ENCODE data around the gene PLSCR3. TPM values are rescaled to one million over a fixed set of nuclear protein-coding genes. Genes with fewer than 3 reads are reported as not detected.

PLSCR3 gene
- 25.5 TPM for polyA plus RNA-seq (2012; ENCODE audit: insufficient read depth, insufficient read length)

DNA sequence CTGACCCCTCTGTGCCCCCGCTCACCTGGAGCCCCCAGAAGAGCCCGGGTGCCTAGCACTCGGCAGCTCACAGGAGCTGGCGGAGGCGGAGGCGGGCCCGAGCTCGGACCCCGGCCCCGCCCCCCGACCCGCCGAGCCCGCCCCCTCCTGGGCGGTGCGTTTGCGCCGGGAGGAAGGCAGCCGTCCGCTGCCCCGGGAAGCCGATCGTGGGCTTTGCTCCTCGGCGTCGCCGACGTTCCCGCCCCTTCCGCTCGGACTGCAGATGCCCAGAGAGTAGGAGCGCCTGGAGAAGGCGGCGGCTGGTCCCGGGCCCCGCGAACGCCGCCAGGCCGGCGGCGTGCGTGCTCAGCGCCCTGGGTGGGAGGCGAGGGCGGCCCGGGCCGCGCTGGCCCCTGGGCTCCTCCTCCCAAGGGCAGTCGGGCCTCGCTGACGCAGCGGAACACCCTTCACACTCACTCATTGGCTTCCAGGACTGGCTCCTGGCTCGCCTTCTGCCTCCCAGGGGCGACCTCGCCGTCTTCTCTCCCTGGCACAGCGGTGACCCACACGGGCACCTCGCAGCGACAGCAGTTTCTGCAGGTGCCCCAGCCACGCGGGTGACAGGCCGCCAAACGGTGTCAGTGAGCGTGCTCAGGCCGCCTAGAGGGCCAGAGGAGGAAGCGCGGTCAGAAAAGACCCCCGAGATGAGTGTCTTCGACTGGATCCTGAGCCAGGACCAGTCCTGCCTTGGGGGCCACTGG, at the start of gene PLSCR3:
Gene PLSCR3 (minus strand): TSS at position 74 of the 740 bp plus-strand sequence. CDS start 415 bp downstream, outside the sequence.
- H3K4me3 ChIP-seq (ENCODE audit: low read length): peak within 1 kb of the TSS; percentile 60
- peak; percentile 30 for DNase-seq (ENCODE audit: low read depth, low spot score)

DNA sequence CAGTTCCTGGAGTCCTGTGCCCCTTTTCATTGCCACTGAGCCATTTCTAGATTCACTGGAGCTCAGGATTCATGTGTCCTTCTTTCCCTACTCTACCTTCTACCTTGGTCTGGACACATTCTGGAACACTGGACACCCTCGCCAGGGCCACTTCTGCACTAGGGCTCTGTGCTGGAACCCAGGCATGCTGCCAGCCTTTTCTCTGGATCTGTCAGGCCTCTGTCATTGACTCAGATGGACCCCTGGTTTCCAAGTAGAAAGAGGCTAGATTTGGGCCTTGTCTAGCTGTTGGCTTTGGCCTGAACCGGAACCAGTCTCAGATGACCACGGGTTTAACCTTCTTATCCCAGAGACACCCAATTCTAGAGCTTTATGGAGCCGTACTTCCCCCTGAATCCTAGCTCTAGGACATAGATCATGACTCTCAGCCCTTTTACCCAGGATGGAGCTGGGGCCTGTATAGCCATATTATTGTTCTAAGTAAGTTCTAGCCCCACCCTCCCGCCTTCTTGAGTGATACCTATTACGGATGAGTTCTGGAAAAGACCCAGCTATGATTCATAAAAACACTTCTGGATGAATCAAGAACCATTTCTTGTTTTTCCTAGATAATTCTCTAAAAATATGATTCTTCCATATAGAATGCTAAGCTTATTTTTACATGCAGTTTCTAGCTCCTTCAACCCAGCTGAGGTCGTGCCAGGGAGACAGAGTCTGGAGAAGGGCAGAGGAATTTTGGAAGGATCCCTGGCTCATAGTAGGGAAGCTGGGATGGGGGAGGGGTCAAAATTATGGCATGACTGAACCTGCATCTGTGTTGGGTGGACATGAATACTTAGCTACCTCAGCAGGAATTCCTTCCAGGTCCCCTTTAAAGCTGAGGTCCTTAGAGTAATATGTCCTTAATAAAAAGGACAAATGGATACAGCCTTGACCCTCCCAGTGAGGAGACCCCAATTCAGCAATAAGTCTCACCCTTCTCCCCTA, 49.5 kb upstream of the PLSCR3 start:
- DNase-seq (ENCODE audit: low read depth, low spot score): no peak

DNA sequence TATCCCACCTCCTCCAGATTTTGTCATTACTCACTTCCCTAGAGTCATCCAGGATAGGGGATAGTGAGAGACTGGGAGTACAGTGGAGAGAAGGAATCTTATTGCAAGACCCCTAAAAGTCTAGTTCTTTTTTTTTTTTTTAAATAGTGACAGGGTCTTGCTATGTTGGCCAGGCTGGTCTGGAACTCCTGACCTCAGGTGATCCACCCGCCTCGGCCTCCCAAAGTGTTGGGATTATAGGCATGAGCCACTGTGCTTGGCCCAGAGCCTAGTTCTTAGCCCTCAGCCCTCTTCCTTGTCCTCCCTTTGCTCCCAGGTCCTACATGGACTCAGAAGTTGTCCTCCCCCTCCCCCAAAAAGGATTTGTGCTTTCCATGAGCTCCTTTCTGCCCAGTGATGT, 47.8 kb upstream of the PLSCR3 start:
- no peak overlapping the region for H3K4me3 ChIP-seq (ENCODE audit: low read length)
- no peak for DNase-seq (ENCODE audit: low read depth, low spot score)

More for the DNA sequence above, 49.5 kb upstream of the PLSCR3 start:
- H3K4me3 ChIP-seq (ENCODE audit: low read length): no peak overlapping the region

DNA sequence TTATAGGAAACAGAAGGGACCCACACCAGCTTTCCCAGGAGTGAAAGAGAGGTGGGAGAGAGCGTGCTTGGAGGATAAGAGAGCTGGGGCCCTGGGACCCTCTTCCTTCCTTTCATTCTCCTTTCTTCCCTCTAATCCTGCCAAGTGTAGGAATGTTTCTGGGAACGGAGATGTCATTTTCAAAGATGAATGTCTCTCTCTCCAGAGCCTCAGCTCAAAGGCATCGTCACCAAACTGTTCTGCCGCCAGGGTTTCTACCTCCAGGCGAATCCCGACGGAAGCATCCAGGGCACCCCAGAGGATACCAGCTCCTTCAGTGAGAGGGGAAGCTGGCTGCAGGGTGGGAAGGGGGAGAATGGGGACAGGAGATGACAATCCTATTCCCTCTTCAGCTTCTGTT, 46.9 kb upstream of the PLSCR3 start:
- H3K4me3 ChIP-seq (ENCODE audit: low read length): no peak overlapping the region
- DNase-seq (ENCODE audit: low read depth, low spot score): no peak

DNA sequence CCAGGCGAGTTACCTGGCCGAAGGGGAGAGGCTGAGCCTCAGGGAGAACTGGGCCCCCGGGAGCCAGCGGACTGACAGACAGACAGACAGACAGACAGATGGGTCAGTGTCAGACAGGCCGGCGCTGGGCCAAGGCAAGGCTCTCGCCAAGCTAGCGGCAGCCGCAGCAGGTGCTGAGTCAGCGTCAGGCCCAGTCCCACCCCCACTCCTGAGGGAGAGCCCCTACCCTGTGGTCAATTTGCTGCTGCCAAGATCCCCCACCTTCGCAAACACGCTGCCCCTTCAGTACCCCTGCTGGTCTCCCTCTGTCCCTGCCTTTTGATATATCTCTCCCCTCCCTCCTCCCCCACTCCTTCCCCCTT, 46.5 kb upstream of the PLSCR3 start:
- no peak overlapping the region for H3K4me3 ChIP-seq (ENCODE audit: low read length)
- no peak for DNase-seq (ENCODE audit: low read depth, low spot score)

DNA sequence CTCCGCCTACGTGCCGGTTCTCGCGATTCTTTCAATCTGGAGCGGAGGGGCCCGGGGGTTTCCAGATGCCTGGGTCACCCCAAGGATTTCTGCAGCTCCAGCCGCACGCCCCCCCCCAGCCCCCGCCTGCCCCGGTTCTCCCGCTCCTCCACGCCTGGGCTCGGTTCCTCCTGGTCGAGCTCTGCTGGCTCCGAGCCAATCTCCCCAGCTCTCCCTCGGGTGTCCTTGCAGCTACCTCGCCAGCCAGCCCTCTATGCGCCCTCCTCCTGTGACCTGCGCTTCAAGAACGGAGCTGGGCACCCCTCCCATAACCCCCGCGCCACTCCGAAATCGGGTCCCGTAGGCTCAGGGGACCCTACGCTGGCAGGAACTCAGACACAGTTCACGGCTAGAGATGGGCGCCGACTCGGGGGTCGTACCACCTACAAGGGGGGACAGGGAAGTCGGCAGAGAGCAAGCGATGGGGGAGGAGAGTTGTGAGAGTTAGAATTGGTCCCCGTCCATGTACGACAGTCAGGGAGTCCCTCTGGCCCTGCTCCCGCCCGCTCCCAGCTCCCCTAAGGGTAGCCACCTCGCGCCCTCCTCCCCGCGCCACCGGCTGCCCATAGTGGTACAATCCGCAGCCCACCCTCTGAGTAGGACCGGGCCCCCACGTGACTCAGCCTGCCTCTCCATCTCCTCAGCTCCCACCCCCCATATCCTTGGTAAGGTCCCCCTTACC, 45.9 kb upstream of the PLSCR3 start:
- H3K4me3 ChIP-seq (ENCODE audit: low read length): no peak overlapping the region
- no peak for DNase-seq (ENCODE audit: low read depth, low spot score)

DNA sequence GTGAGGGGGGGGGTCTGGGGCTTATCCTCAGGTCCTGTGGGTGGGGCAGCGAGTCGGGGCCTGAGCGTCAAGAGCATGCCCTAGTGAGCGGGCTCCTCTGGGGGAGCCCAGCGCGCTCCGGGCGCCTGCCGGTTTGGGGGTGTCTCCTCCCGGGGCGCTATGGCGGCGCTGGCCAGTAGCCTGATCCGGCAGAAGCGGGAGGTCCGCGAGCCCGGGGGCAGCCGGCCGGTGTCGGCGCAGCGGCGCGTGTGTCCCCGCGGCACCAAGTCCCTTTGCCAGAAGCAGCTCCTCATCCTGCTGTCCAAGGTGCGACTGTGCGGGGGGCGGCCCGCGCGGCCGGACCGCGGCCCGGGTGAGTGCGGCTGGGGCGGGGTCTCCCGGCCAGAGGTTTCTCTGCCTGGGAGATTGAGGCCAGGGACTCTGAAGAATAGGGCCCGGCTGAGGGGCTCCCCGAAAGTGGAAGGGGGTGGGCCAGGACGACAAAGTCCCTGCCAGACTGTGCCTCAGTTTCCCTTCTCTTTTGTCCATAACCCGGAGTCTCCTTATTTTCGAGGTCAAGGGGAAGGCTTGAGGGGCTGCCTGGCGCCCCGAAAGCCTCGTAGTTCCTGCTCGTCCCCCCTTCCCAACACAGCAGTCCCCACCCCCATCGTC, 45.3 kb upstream of the PLSCR3 start, which contains the start of gene FGF11:
Gene FGF11 (plus strand): TSS at position 51 of the 651 bp plus-strand sequence. CDS start 109 bp downstream, at position 160.
- no peak for DNase-seq (ENCODE audit: low read depth, low spot score)
- H3K4me3 ChIP-seq (ENCODE audit: low read length): no peak within 1 kb of the TSS

DNA sequence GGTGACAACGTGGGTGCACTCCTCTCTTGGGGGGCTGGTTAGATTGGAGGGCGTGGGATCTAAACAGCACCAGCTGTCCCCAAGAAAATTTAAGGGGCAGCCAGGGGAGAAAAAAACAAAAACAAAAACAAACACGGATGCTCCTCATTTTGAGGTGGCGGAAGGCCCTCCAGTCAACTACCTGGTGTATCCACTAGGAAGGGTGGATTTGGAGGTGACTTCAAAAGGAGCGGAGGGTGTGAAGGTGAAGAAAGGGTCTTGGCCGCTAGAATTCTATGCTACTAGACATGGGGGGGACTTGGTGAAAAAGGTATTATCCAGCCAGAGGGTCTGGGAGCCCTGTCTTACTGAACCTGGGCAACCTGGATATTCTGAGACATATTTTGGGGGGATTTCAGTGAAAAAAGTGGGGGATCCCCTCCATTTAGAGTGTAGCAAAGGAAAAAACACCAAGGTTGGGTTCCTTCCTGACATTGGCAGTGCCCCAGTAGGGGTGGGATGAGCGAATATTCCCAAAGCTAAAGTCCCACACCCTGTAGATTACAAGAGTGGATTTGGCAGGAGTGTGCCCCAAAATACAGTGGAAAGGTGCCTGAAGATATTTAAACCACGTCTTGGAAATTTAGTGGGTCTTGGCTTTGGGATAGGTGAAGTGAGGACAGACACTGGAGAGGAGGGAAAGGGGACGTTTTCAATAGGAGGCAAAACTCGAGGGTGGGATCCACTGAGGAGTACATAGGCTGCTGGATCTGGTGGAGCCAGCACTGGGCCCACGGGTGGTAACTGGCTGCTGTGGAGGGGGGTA, 44.5 kb upstream of the PLSCR3 start:
- no peak overlapping the region for H3K4me3 ChIP-seq (ENCODE audit: low read length)
- DNase-seq (ENCODE audit: low read depth, low spot score): no peak

DNA sequence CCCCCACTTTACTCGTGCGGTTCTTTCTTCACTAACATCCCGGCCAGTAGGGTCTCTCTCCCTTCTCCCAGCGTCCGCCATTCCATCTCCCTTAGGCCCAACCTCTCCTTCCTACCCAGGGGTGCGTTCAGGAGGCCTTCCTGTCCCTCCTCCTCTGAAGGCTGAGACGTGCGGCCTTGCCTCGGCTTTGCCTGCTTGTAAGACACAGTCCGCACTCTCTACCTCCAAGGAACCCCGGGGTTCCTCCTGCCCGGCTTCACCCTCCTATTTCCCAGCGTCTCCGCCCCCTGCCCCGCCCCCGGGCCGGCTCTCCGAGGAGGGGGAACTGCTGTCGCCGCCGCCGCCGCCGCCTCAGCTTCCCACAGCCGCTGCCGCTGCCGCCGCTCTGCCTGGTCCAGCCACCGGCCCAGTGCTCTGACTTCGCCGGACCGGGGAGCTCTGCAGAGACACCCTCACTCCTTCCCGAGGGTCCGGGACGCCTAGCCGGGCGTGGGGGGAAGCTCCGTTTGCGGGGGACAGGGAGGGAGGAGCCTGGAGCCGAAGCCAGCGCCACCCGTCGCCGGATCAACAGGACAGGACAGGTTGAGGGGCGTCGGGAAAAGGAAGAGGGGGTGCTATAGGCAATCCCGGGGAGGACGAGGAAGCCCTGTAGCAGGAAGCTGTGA, 43.8 kb upstream of the PLSCR3 start:
- no peak for DNase-seq (ENCODE audit: low read depth, low spot score)
- H3K4me3 ChIP-seq (ENCODE audit: low read length): no peak overlapping the region

DNA sequence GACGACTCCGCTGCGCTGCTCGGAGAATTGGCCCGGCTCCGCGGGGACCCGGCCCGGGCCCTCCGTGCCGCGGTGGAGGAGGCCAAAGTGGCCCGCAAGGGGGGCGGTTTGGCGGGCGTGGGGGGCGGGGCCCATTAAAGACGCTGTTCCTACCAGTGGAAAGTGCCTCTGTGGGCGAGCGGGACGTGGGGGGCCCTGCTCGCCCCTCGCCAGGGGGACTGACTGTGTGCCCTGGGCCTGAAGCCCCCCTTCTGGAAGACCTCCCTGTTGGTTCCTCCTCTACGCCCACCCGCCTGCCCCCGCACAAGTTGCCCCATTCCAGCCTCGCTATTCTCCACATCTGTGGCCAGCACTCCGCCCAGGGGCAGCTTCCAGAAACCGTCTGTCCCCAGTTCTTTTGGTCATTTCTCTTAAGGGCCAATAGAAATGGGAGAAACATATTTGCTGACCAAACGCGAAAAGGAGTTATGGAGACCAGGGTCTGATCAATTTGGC, 43.1 kb upstream of the PLSCR3 start:
- H3K4me3 ChIP-seq (ENCODE audit: low read length): no peak overlapping the region
- DNase-seq (ENCODE audit: low read depth, low spot score): no peak

DNA sequence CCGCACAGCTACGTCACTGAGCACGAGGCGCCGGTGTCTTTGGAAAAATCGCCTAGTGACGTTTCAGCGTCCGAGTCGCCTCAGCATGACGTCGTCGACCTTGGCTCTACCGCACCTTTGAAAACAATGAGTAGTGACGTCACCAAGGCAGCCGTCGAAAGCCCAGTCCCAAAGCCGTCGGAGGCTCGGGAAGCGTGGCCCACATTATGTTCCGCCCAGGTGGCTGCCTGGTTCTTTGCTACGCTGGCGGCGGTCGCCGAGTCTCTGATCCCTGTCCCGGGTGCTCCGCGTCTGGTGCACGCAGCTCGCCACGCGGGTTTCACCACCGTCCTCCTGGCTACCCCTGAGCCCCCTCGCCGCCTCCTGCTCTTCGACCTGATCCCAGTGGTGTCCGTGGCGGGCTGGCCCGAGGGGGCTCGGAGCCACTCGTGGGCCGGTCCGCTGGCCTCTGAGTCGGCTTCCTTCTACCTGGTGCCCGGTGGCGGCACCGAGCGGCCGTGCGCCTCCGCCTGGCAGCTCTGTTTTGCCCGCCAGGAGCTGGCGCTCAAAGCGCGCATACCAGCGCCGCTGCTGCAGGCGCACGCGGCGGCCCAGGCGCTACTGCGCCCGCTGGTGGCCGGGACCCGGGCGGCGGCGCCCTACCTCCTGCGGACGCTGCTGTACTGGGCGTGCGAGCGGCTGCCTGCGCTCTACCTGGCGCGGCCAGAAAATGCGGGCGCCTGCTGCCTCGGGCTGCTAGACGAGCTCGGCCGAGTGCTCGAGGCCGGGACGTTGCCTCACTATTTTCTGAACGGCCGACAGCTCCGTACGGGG, 42.4 kb upstream of the PLSCR3 start:
- H3K4me3 ChIP-seq (ENCODE audit: low read length): peak overlapping the region; percentile 83
- peak; percentile 62 for DNase-seq (ENCODE audit: low read depth, low spot score)

DNA sequence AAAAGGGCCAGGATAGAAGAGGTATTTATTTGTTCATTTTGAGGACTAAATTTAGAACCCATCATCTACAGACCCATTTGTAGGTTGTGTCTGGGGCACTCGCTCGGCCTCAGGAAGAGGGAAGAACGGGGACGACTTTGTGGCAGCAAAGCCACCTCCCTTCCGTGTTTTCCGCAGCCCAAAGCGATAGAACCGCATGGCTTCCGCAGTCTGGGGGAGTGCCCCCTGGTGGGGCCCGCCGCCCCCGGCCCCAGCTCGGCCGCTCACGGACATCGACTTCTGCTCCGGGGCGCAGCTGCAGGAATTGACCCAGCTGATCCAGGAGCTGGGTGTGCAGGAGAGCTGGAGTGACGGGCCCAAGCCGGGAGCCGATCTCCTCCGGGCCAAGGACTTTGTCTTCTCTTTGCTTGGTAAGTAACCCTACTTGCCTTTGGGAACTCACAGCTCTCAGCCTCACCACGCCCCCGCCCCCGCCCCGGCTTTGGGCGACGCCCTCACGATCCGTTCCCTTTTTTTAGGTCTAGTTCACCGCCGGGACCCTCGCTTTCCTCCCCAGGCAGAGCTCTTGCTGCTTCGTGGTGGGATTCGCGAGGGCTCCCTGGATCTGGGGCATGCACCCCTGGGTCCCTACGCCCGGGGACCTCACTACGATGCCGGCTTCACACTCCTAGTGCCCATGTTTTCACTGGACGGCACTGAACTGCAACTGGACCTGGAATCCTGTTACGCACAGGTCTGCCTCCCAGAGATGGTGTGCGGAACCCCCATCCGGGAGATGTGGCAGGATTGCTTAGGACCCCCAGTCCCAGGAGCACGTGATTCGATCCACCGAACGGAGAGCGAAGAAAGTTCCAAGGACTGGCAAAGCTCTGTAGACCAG, 41.6 kb upstream of the PLSCR3 start:
- peak overlapping the region; percentile 83 for H3K4me3 ChIP-seq (ENCODE audit: low read length)
- peak; percentile 41 for DNase-seq (ENCODE audit: low read depth, low spot score)

DNA sequence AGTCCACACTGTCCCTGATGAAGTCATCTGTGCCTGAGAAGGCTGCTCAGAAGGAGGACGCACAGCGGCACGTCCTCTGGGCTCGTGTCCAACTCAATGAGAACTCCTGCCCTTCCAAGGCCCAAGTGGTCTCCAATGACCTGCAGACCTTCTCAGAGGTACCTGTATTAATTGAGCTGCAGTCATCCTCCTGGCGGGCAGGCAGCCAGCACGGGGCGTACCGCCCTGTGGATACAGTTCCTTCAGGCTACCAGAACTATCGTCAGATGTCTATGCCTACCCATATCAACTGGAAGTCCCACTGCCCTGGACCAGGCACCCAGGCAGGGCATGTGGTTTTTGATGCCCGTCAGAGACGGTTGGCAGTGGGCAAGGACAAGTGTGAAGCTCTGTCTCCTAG, 38.0 kb upstream of the PLSCR3 start:
- no peak for DNase-seq (ENCODE audit: low read depth, low spot score)

DNA sequence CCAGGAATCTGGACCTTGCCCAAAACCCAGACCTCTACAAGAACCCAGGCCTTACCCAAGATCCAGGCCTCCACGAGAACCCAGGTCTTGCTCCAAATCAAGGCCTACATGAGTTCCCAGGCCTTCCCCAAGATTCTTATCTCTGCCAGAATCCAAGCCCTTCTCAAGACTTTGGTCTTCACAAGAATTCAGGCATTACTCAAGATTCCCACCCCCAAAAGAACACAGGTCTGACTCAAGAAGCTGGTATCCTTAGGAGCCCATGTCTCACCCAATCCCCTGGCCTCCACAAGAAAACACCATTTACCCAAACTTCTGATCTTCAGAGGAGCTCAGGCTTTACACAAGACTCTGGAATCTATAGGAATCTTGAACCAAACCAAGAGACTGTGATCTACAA, 36.9 kb upstream of the PLSCR3 start:
- no peak overlapping the region for H3K4me3 ChIP-seq (ENCODE audit: low read length)
- no peak for DNase-seq (ENCODE audit: low read depth, low spot score)

More for the DNA sequence above, 38.0 kb upstream of the PLSCR3 start:
- no peak overlapping the region for H3K4me3 ChIP-seq (ENCODE audit: low read length)

DNA sequence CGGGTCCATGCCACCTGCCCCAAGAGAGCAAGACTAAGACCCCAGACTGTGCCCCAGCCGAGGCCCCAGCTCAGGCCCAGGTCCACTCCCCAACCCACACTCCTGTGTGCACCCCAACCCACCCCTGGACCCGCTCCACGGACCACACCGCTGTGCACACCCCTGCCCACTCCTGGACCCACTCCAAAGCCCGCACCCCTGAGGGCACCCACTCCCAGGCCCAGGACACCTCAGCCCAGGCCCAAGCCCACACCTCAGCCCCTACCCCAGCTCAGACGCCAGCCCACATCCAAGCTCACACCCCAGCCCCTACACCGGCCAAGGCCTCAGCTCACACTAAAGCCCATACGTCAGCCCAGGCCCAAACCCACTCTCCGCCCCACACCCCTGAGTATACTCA, 35.4 kb upstream of the PLSCR3 start:
- H3K4me3 ChIP-seq (ENCODE audit: low read length): no peak overlapping the region
- DNase-seq (ENCODE audit: low read depth, low spot score): no peak

DNA sequence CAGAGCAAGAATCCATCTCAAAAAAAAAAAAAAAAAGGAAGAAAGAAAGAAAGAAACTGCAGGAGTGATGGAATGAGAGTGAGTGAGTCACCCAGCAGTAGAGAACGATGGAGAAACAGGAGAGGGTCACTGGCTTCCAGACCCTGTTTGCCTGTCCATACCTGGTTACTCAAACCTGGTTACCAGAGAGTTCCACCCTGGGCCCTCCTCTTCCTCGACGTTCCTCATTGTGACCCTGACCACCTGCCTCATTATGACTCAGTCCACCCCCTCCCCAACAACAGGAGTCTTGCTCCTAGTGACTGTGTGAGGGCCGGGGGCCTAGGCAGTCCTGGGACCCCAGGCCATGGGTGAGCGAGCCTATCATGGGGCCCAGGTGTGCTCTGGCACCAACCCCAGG, 34.2 kb upstream of the PLSCR3 start, which contains the start of gene SPEM3:
Gene SPEM3 (plus strand): TSS at position 301 of the 400 bp plus-strand sequence. CDS start 46 bp downstream, at position 347.
- no peak within 1 kb of the TSS for H3K4me3 ChIP-seq (ENCODE audit: low read length)

More for the DNA sequence above, 34.2 kb upstream of the PLSCR3 start, which contains the start of gene SPEM3:
- DNase-seq (ENCODE audit: low read depth, low spot score): no peak

Data from Jurkat, Clone E6-1 (cell line).